ENCODE results near the gene LYPD6.

GRCh38 chr2:149291881-149292280 is 38.5 kb upstream of the LYPD6 start:
- TF ChIP-seq CTCF (IDR thresholded peaks at IDR 0.05 in 8 of 11, conservative IDR thresholded peaks at IDR 0.05 in 3 of 11) (no peak), POLR2AphosphoS5 (IDR thresholded peaks at IDR 0.05) (no peak), POLR2A (IDR thresholded peaks at IDR 0.05) (no peak)

All from spleen (tissue), 7 donors.